ENCODE results near the gene PDE9A. TPM values are rescaled to one million over a fixed set of nuclear protein-coding genes. Genes with fewer than 3 reads are reported as not detected.
"Not testable (repeated sequence)": the region's sequence is repeated elsewhere in the genome, so short reads cannot be mapped to it uniquely, and the experiment has no call there.

PDE9A gene
- total and polyA plus RNA-seq, 2 experiments from 2014 or later = not detected

- no peaks in the 10 kb centered on the region for H3K79me2 ChIP-seq (ENCODE audit: insufficient read depth)
Observed at GRCh38 chr21:42614811-42615351, 38.5 kb upstream of the PDE9A start.

DNA sequence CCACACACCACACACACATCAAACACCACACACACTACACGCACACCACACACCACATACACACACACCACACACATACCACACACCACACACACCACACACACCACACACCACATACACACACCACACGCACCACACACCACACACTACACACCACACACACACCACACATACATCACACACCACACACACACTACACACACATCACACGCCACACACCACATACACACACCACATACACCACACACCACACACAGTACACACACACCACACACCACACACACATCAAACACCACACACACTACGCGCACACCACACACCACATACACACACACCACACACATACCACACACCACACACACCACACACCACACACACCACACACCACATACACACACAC is 38.0 kb upstream of the PDE9A start:
- H3K9me2 ChIP-seq (ENCODE audit: insufficient read depth); H3K4me2 ChIP-seq (ENCODE audit: unreplicated experiment); H3K79me2 ChIP-seq (ENCODE audit: insufficient read depth); DNase-seq; H3K4me3 ChIP-seq; H3F3A ChIP-seq (ENCODE audit: insufficient read depth); in situ Hi-C loops (cut with MboI); H3K9me3 ChIP-seq (ENCODE audit: low read depth); H3K27ac ChIP-seq; H3K4me1 ChIP-seq (ENCODE audit: insufficient read depth); H3K9ac ChIP-seq; H3K36me3 ChIP-seq (ENCODE audit: low read depth); H4K20me1 ChIP-seq (ENCODE audit: insufficient read depth); H2AFZ ChIP-seq: not testable (repeated sequence)
- 42% methylated on average over 5 of the region's 5 CpGs; no CpG with 5 or more reads in 1 of the 2 experiments for WGBS, 2 experiments (ENCODE audit: low coverage in 1 of 2, low lambda C conversion rate in 2 of 2, missing lambda C conversion rate in 2 of 2)
- H3K27me3 ChIP-seq (replicated peaks; ENCODE audit: insufficient read depth) = peaks cover 37% of the 10 kb centered on the region

More at GRCh38 chr21:42614811-42615351, 38.5 kb upstream of the PDE9A start:
- H3K27ac ChIP-seq = no peak overlapping the region
- no peaks in the 10 kb centered on the region for H3K9me3 ChIP-seq (ENCODE audit: low read depth)
- no peaks in the 10 kb centered on the region for H3F3A ChIP-seq (ENCODE audit: insufficient read depth)
- TF ChIP-seq EZH2 (IDR thresholded peaks at IDR 0.05; ENCODE audit: insufficient read depth, poor library complexity, severe bottlenecking) (no peak), EZH2phosphoT487 (IDR thresholded peaks at IDR 0.05; ENCODE audit: insufficient read depth, low read depth) (no peak)
- no peak overlapping the region for H3K4me2 ChIP-seq (ENCODE audit: unreplicated experiment)
- no peaks in the 10 kb centered on the region for H3K9me2 ChIP-seq (ENCODE audit: insufficient read depth)
- WGBS, 2 experiments (ENCODE audit: low coverage in 1 of 2, low lambda C conversion rate in 2 of 2, missing lambda C conversion rate in 2 of 2) = 0 to 6% methylated on average over 11 to 14 of the region's 14 CpGs
- H3K4me1 ChIP-seq (ENCODE audit: insufficient read depth) = no peaks in the 10 kb centered on the region
- H3K9ac ChIP-seq = no peak overlapping the region
- DNase-seq = peak; percentile 29
- no peak overlapping the region for H3K4me3 ChIP-seq
- no peaks in the 10 kb centered on the region for H4K20me1 ChIP-seq (ENCODE audit: insufficient read depth)
- no peak overlapping the region for H2AFZ ChIP-seq
- H3K36me3 ChIP-seq (ENCODE audit: low read depth) = no peaks in the 10 kb centered on the region
- in situ Hi-C loops (cut with MboI) = no loop called here
- peaks cover 32% of the 10 kb centered on the region for H3K27me3 ChIP-seq (replicated peaks; ENCODE audit: insufficient read depth)

DNA sequence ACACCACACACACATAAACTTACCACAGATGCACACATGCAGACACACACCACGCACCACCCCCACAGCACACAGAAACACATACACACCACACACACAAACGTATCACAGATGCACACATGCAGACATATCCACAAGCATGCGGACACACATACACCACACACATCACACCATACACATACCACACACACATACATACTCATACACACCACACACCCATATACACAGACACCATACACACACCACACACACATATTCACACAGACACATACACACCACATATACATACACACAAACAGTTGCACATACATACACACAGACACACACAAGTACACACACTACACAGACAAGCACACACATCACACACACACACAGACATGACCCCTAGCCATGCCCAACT is 37.5 kb upstream of the PDE9A start:
- WGBS, 2 experiments (ENCODE audit: low coverage in 1 of 2, low lambda C conversion rate in 2 of 2, missing lambda C conversion rate in 2 of 2) = 40 to 50% methylated on average over 3 of the region's 3 CpGs
- Histone ChIP-seq H3K36me3 (ENCODE audit: low read depth) (no peaks in the 10 kb centered on the region), H3K4me1 (ENCODE audit: insufficient read depth) (no peaks in the 10 kb centered on the region), H3K9me2 (ENCODE audit: insufficient read depth) (no peaks in the 10 kb centered on the region), H3K4me2 (ENCODE audit: unreplicated experiment) (no peak overlapping the region), H3K4me3 (no peak overlapping the region), H2AFZ (no peak overlapping the region), H3K27ac (no peak overlapping the region), H3K9me3 (ENCODE audit: low read depth) (no peaks in the 10 kb centered on the region), H3K27me3 (replicated peaks; ENCODE audit: insufficient read depth) (peaks cover 38% of the 10 kb centered on the region), H3K79me2 (ENCODE audit: insufficient read depth) (no peaks in the 10 kb centered on the region), H3K9ac (no peak overlapping the region), H3F3A (ENCODE audit: insufficient read depth) (no peaks in the 10 kb centered on the region), H4K20me1 (ENCODE audit: insufficient read depth) (no peaks in the 10 kb centered on the region)
- no peak for DNase-seq
- in situ Hi-C loops (cut with MboI) = no loop called here
- TF ChIP-seq EZH2 (IDR thresholded peaks at IDR 0.05; ENCODE audit: insufficient read depth, poor library complexity, severe bottlenecking) = no peak
- TF ChIP-seq EZH2phosphoT487 (IDR thresholded peaks at IDR 0.05; ENCODE audit: insufficient read depth, low read depth) = no peak

- H3K4me3 ChIP-seq = no peak overlapping the region
- no peaks in the 10 kb centered on the region for H3K36me3 ChIP-seq (ENCODE audit: low read depth)
- in situ Hi-C loops (cut with MboI) = no loop called here
- H2AFZ ChIP-seq = no peak overlapping the region
- no peak overlapping the region for H3K9ac ChIP-seq
- no peaks in the 10 kb centered on the region for H4K20me1 ChIP-seq (ENCODE audit: insufficient read depth)
- no peaks in the 10 kb centered on the region for H3K4me1 ChIP-seq (ENCODE audit: insufficient read depth)
- no peaks in the 10 kb centered on the region for H3K9me2 ChIP-seq (ENCODE audit: insufficient read depth)
- no peak overlapping the region for H3K4me2 ChIP-seq (ENCODE audit: unreplicated experiment)
- DNase-seq = no peak
- no peak for TF ChIP-seq EZH2phosphoT487 (IDR thresholded peaks at IDR 0.05; ENCODE audit: insufficient read depth, low read depth)
- no peak for TF ChIP-seq EZH2 (IDR thresholded peaks at IDR 0.05; ENCODE audit: insufficient read depth, poor library complexity, severe bottlenecking)
- H3K79me2 ChIP-seq (ENCODE audit: insufficient read depth) = no peaks in the 10 kb centered on the region
- WGBS, 2 experiments (ENCODE audit: low coverage in 1 of 2, low lambda C conversion rate in 2 of 2, missing lambda C conversion rate in 2 of 2) = 3 to 4% methylated on average over 18 of the region's 18 CpGs
- H3K27me3 ChIP-seq (replicated peaks; ENCODE audit: insufficient read depth) = peaks cover 41% of the 10 kb centered on the region
- no peak overlapping the region for H3K27ac ChIP-seq
- H3K9me3 ChIP-seq (ENCODE audit: low read depth) = no peaks in the 10 kb centered on the region
- H3F3A ChIP-seq (ENCODE audit: insufficient read depth) = no peaks in the 10 kb centered on the region
Observed at GRCh38 chr21:42616446-42616845, 37.0 kb upstream of the PDE9A start.

DNA sequence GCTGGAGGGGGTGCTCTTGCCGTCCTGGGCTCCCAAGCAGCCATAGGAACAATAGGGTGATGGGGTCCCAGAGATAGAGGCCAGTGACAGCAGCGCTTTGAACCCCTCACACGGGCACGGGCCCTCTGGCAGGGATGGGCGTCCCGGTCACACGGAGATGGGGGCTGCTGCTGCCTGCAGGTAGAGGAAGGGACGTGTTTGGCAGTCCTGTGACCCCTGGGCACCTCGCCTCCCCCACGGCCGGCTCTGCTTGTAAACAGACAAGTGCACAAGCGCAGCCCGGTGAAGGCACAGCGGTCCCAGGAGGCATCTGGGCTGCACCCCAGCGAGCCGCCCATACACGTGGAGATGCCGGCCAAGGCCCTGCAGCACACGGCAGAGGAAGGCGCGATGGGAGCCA is 36.5 kb upstream of the PDE9A start:
- H3K9ac ChIP-seq = no peak overlapping the region
- no peaks in the 10 kb centered on the region for H3K79me2 ChIP-seq (ENCODE audit: insufficient read depth)
- TF ChIP-seq EZH2phosphoT487 (IDR thresholded peaks at IDR 0.05; ENCODE audit: insufficient read depth, low read depth) (no peak), EZH2 (IDR thresholded peaks at IDR 0.05; ENCODE audit: insufficient read depth, poor library complexity, severe bottlenecking) (no peak)
- no peak overlapping the region for H3K4me2 ChIP-seq (ENCODE audit: unreplicated experiment)
- H3K4me3 ChIP-seq = no peak overlapping the region
- H4K20me1 ChIP-seq (ENCODE audit: insufficient read depth) = no peaks in the 10 kb centered on the region
- DNase-seq = no peak
- H3K27me3 ChIP-seq (replicated peaks; ENCODE audit: insufficient read depth) = peaks cover 46% of the 10 kb centered on the region
- in situ Hi-C loops (cut with MboI) = no loop called here
- no peak overlapping the region for H2AFZ ChIP-seq
- H3K9me3 ChIP-seq (ENCODE audit: low read depth) = no peaks in the 10 kb centered on the region
- no peaks in the 10 kb centered on the region for H3K9me2 ChIP-seq (ENCODE audit: insufficient read depth)
- no peak overlapping the region for H3K27ac ChIP-seq
- no peaks in the 10 kb centered on the region for H3F3A ChIP-seq (ENCODE audit: insufficient read depth)
- WGBS, 2 experiments (ENCODE audit: low coverage in 1 of 2, low lambda C conversion rate in 2 of 2, missing lambda C conversion rate in 2 of 2) = 64 to 67% methylated on average over 21 of the region's 21 CpGs
- H3K4me1 ChIP-seq (ENCODE audit: insufficient read depth) = no peaks in the 10 kb centered on the region
- no peaks in the 10 kb centered on the region for H3K36me3 ChIP-seq (ENCODE audit: low read depth)
